HG03064 (cell line): ENCODE results near the gene TPRN.
"Not testable (repeated sequence)": the region's sequence is repeated elsewhere in the genome, so short reads cannot be mapped to it uniquely, and the experiment has no call there.

ENCODE experiments used
- ATAC-seq: cut with Tn5 transposase; IDR thresholded peaks from one replicate; pipeline ENCODE4 v1.9.1; 2021; ENCODE audit warnings: low read depth; ENCODE audit not compliant: unreplicated experiment

Gene TPRN

GRCh38 chr9:137200311-137201204 is at the start of gene TPRN:
Gene TPRN, minus strand, starts transcription at chr9:137200741. Its CDS starts 30 bp downstream, at chr9:137200711.
- peak; percentile 84 for ATAC-seq

- no peak for ATAC-seq
Observed at GRCh38 chr9:137247916-137248175, 47.3 kb upstream of the TPRN start.

GRCh38 chr9:137247135-137247915 is 46.8 kb upstream of the TPRN start:
- no peak for ATAC-seq

GRCh38 chr9:137245450-137246421 is 45.2 kb upstream of the TPRN start:
- no peak for ATAC-seq

GRCh38 chr9:137244486-137245449 is 44.2 kb upstream of the TPRN start:
- ATAC-seq, result no peak

GRCh38 chr9:137243626-137244485 is 43.3 kb upstream of the TPRN start:
- ATAC-seq, result no peak

- not testable (repeated sequence) for ATAC-seq
Observed at GRCh38 chr9:137243266-137243625, 42.7 kb upstream of the TPRN start.

GRCh38 chr9:137242269-137243203 is 42.0 kb upstream of the TPRN start:
- no peak for ATAC-seq

GRCh38 chr9:137241490-137242268 is 41.1 kb upstream of the TPRN start:
- ATAC-seq, result peak; percentile 4

GRCh38 chr9:137240841-137241489 is 40.4 kb upstream of the TPRN start, which contains the start of gene TUBB4B:
Gene TUBB4B, plus strand, starts transcription at chr9:137241287. Its CDS starts 74 bp downstream, at chr9:137241361.
- ATAC-seq, result peak; percentile 67

GRCh38 chr9:137240318-137240840 is 39.8 kb upstream of the TPRN start:
- peak; percentile 13 for ATAC-seq

- ATAC-seq, result not testable (repeated sequence)
Observed at GRCh38 chr9:137239541-137240200, 39.1 kb upstream of the TPRN start.

GRCh38 chr9:137237759-137238726 is 37.5 kb upstream of the TPRN start:
- no peak for ATAC-seq

- no peak for ATAC-seq
Observed at GRCh38 chr9:137236936-137237421, 36.4 kb upstream of the TPRN start.
